SK-N-DZ (cell line): ENCODE results near the gene OR2V1. TPM values are rescaled to one million over a fixed set of nuclear protein-coding genes. Genes with fewer than 3 reads are reported as not detected.
"Not testable (repeated sequence)": the region's sequence is repeated elsewhere in the genome, so short reads cannot be mapped to it uniquely, and the experiment has no call there.

Experiments used
- DNase-seq: peaks from one replicate; pipeline ENCODE4 v3.0.0-alpha.2; 2015; ENCODE audit warnings: low spot score
- polyA plus RNA-seq, 2 experiments: library from polyadenylated mRNA; depleted of rRNA; stranded (reverse); fragments of >200 nt; gene quantifications; 2 replicates each; pipeline ENCODE4 v1.2.3, GENCODE V29; 2014

OR2V1 gene
- not detected in 2 replicates for polyA plus RNA-seq (2014; cell fraction: cytosol; rRNA removed)
- not detected in 2 replicates for polyA plus RNA-seq (2014; cell fraction: nucleus; rRNA removed)

- DNase-seq = no peak
These were observed at the start of gene OR2V1 for GRCh38 chr5:181130832-181131496. Gene OR2V1, minus strand, starts transcription at chr5:181131169. Its CDS starts 5,865 bp downstream, at chr5:181125304.

GRCh38 chr5:181177559-181177958 lies 46.6 kb upstream of the OR2V1 start:
- not testable (repeated sequence) for DNase-seq

GRCh38 chr5:181176254-181176952 lies 45.4 kb upstream of the OR2V1 start:
- DNase-seq = no peak

GRCh38 chr5:181173420-181174342 lies 42.7 kb upstream of the OR2V1 start:
- DNase-seq = peak; percentile 42

- DNase-seq = no peak
These were observed 42.1 kb upstream of the OR2V1 start for GRCh38 chr5:181173027-181173419.

GRCh38 chr5:181171782-181172181 lies 40.8 kb upstream of the OR2V1 start:
- DNase-seq = no peak

GRCh38 chr5:181170996-181171395 lies 40.0 kb upstream of the OR2V1 start:
- DNase-seq = no peak

- no peak for DNase-seq
These were observed 39.4 kb upstream of the OR2V1 start for GRCh38 chr5:181170237-181170825.

GRCh38 chr5:181169459-181170236 lies 38.7 kb upstream of the OR2V1 start:
- DNase-seq = peak; percentile 75

- no peak for DNase-seq
These were observed 37.7 kb upstream of the OR2V1 start for GRCh38 chr5:181168595-181169118.

- peak; percentile 55 for DNase-seq
These were observed 37.0 kb upstream of the OR2V1 start for GRCh38 chr5:181167814-181168488.

GRCh38 chr5:181166812-181167733 lies 36.1 kb upstream of the OR2V1 start:
- DNase-seq = no peak

GRCh38 chr5:181164076-181164952 lies 33.3 kb upstream of the OR2V1 start:
- no peak for DNase-seq

GRCh38 chr5:181163487-181164075 lies 32.6 kb upstream of the OR2V1 start:
- DNase-seq = no peak

GRCh38 chr5:181161534-181162175 lies 30.7 kb upstream of the OR2V1 start:
- no peak for DNase-seq

GRCh38 chr5:181160755-181161533 lies 30.0 kb upstream of the OR2V1 start:
- DNase-seq = peak; percentile 82
